Hematopoietic multipotent progenitor cell treated with erythropoietin and hydrocortisone succinate and interleukin-3 and kit ligand, for 15 days (in vitro differentiated cells): ENCODE measurements around the gene PAXX.
A peak's percentile ranks its signal among the peaks of the same experiment; 100 is the strongest.

Experiments used
- DNase-seq: peaks from one replicate; pipeline ENCODE4 v3.0.0-alpha.2; 2015; ENCODE audit warnings: low spot score

The PAXX gene, protein sequence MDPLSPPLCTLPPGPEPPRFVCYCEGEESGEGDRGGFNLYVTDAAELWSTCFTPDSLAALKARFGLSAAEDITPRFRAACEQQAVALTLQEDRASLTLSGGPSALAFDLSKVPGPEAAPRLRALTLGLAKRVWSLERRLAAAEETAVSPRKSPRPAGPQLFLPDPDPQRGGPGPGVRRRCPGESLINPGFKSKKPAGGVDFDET

DNA sequence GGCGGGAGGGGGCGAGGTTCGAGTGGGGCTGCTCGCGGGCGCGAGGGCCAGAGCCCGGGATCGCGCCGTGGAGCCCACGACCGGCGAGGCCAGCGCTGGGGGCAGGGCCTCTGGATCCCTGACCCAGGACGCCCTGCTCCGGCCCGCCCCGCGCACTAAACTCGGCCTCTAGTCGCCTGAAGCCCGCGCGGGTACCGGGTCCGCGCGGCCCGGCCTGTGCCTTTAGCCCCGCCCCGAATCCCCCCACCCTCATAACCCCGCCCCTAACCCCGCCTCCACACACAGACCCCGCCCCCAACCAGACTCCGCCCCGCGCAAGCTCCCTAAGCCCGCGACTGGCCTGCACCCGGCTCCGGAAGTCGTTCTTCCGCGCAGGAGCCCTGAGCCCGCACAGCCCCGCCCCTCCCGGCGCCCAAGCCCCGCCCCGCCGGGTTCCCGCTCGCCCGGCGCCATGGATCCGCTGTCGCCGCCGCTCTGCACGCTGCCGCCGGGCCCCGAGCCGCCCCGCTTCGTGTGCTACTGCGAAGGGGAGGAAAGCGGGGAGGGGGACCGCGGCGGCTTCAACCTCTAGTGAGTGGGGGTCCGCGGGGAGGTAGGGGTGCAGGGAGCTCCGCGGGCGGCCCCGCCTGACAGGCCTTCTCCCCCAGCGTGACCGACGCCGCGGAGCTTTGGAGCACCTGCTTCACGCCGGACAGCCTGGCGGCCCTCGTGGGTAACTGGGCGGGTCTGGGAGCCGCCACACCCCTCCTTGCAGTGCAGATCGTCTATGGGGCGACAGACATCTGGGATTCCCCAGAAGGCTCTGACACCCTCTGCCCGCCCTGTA is at the start of gene PAXX:
Gene PAXX (plus strand): TSS at position 430 of the 826 bp plus-strand sequence. CDS start 22 bp downstream, at position 452.
- peak; percentile 88 for DNase-seq

DNA sequence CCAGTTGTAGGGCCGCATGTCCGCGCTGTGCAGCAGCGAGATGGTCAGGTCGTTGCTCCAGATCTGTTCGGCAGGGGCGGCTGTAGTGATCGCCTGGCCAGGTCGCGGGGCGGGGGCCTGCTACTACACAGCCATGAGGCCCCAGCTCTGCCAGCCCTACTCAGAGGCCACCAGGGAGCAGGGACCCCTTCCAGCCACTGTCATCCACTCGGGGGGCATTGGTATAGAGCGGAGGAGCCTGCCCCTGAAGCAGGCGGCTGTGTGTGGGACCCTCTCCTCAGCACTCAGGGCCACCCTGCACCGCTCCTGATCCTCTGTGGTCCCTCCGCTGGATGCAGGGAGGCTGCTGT is 49.4 kb upstream of the PAXX start:
- no peak for DNase-seq

DNA sequence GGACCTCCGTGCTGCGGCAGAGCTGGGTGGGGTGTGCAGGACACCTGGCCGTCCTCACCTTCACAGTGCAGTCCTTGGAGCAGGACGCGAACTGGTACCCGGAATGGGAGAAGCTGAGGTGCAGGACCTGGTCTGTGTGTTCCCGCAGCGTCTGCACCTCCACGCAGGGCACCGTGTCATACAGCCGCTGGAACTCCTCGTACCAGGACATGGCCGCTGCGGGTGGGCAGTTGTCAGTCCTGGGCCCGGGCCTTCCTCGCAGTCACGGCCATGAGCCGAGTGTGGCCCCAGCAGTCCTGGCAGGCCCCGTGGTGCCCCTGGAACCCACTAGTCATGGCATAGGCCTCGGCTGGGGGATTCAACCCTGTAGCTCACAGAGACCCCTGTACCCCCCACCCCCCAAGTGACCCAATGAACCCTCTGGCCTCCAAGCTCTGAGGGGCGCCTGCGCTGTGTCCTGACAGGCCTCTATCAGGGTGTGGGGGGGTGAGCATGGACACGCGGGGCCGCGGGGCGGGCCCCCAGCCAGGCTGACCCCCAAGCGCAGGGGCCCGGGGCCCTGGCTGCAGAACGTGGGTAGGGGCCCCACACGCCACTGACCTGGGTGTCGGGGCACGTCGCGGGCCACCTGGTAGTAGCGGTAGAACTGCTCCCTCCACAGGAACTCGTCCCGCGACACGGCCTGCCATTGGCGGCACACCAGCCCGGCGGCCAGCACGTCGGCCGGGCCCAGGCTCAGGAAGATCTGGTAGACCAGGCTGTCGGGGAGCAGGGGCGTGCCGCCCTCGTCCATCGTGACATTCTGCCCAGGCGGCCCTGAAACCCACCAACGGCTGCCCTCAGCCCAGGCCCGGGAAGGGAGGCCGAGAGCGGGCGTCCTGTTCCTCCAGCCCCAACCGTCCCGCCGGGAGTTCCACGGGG is 48.7 kb upstream of the PAXX start:
- DNase-seq, result no peak

DNA sequence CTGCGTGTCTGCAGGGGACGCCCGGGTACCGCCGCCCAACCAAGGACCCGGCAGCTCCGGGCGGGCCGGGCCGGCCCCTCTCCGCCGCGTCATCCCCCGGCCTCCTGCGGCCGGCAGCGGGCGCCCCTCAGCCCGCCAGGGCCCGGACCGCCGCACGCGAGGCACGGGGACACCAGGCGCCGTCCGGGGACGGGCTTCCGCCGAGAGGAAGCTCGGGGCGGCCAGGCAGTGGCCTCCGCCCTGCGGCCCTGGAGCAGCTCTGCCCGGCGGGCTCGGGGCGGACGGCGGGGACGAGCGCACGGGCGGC is 48.1 kb upstream of the PAXX start:
- DNase-seq, result no peak

DNA sequence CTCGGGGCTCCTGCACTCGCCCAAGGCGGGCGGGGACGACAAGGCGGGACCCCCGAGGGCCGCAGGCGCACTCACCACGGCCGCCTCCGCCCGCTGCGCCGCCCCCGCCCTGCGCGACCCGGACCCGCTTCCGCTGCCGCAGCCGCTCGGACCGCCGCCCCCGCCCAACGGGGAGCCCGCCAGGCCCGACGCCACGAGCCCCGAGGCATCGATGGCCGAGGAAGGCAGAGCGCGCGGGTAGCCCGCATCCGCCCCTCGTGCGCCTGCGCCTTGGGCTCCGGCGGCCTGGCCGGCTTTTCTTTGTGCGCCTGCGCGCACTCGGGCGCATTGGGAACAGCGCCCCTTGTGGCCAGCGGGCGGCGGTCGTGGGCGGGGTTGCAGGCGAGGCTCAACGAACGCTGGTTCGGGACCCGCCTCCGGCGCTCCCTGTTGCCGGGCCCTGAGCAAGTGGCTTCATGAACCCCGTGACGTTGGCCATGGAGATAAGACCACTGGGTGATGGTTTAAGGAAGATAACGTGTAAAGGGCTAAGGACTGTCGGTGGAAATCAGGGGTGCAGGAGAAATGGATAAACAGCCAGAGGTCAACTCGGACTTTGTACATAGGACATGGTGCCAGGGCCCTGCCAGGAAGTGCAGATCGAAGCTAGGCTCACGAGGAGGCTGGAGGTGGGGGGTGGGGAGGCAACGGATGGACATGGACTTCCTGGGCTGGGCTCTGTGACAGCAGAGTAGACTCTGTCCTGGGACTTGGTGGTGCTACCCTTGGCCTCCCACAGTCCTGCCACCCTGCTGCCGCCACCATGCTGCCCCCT is 47.5 kb upstream of the PAXX start, which contains the start of the genes C8G and FBXW5:
Gene C8G (plus strand): TSS at position 725 of the 814 bp plus-strand sequence. CDS start 78 bp downstream, at position 803.
Gene FBXW5 (minus strand): TSS at position 220 of the 814 bp plus-strand sequence. CDS start 655 bp downstream, outside the sequence.
- DNase-seq, result peak; percentile 97

DNA sequence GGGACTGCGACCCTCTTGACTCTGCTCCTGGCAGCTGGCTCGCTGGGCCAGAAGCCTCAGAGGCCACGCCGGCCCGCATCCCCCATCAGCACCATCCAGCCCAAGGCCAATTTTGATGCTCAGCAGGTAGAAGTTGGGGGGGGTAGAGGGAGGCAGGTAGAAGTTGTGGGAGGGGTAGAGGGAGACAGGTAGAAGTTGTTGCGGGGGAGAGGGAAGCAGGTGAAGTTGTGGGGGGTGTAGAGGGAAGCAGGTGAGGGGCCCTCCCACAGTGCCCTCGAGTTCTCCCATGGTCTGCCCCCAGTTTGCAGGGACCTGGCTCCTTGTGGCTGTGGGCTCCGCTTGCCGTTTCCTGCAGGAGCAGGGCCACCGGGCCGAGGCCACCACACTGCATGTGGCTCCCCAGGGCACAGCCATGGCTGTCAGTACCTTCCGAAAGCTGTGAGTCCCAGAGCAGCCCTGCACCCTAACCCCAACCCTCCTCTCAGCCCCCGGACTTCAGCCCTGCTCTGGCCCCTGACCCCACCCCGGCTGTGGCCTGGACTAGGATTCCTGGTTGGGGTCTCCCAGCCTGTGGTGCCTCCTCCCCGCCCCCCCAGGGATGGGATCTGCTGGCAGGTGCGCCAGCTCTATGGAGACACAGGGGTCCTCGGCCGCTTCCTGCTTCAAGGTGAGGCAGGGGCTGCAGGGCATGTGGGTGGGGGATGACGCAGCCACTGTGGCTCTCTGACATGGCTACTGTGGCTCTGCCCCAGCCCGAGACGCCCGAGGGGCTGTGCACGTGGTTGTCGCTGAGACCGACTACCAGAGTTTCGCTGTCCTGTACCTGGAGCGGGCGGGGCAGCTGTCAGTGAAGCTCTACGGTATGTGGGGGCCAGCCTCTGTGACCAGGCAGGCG is 46.6 kb upstream of the PAXX start:
- no peak for DNase-seq

DNA sequence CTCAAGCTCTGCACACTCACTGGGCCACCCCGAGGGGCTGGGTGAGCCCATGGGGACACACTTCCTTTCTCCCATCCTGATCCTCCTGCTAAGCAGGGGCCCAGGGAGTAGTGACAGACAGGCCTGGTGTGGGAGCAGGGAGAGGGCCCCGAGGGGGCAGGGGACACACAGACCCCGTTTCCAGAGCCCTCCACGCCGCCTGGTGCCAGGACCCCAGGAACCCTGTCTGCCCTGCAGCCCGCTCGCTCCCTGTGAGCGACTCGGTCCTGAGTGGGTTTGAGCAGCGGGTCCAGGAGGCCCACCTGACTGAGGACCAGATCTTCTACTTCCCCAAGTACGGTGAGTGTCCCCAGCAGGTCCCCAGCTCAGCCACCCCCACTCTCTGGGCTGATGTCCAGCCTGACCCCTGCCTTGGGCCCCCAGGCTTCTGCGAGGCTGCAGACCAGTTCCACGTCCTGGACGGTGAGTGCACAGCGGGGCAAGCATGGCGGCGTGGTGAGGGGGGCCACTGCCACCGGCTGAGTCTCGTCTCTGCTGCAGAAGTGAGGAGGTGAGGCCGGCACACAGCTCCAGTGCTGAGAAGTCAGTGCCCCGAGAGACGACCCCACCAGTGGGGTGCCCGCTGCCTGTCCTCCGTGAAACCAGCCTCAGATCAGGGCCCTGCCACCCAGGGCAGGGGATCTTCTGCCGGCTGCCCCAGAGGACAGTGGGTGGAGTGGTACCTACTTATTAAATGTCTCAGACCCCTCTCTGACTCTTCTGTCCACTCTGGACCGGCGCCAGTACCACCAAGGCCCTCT is 45.8 kb upstream of the PAXX start:
- no peak for DNase-seq

DNA sequence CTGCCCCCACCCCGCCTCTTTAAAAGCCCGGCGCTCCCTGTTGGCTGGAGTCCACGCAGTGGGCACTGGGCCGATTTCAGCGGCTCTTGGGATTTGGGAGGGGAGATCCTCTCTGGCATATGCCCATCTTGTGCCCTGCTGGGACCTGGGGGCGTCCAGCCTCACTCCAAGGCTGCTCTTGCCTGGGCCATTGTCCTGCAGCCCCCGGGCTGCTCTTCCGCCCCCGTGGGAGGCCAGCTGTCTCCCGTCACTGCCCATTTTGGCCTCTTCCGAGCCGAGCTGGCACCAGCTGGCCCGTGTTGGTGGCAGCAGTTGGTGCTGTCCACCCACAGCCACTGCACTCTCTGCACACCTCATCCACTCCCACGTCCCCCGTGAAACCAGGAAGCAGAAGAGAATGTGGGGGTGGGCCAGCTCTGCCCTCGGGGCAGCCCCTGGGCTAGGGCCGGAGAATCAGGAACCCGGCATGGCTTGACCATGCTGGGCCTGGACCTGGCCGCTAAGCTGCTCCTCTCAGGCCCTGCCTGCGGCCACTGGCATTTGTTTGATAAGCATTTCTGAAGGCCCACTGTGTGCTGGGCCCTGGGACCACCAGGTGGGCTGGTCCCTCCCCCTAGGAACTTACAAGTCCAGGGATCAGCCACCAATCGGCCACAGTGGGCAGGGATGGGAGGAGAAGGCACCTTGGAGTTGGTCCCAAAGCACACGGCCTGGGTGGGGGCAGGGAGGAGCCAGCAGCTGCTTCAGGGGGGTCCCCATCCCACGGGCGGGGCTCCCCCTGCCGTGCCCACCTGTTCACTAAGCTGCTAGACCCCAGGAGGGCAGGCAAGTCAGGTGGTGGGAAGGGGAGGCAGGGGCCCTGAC is 45.0 kb upstream of the PAXX start:
- DNase-seq, result no peak

DNA sequence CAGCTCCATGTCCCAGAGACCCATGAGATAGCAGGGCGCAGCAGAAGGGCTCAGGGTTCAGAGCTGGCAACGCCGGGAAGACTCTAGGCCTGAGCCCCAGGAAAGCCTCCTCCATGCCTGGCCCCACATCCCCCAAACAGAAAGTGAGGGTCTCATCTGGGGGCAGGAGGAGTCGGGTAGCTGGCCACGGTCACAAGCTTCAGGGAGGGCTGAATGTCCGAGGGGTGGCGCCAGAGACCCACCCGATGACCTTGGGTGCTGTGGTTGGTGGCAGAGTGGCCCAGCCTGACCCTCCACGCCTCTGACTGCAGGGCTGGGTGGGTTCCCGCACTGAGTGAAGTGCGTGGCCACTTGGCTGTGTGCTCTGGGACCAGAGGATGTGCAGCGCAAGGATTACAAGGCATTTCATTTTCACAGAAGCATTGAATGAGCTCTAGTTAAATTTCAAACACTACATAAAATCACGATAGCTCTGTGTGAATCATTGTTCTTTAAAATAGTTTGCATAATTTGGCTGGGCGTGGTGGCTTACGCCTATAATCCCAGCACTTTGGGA is 44.2 kb upstream of the PAXX start:
- no peak for DNase-seq

DNA sequence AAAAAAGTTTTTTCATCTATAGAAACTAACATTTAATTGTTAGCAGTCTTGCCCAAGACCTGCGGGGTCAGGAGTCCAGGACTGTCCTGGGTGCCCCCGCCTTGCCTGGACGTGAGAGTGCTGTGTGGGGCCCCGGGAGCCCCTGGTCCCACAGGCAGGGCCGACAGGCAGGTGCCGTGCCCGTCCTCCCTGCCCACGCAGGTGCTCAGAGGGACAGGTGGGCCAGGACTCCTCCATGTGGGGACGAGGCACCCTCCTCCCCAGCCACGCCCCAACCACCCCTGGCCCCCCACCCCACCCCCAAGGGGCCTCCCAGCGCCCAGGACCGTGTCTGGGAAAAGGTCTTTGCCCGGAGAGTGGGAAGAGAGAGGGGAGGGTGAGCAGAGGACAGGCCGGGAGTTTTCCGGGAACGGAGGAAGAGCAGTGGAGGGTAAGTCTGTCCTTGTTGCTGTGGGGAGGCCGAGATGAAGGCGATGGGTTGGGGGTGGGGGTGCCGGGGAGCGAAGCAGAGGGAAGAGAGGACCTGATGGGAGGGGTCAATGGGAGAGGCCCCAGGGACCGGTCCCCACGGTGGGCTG is 42.9 kb upstream of the PAXX start:
- DNase-seq, result no peak

DNA sequence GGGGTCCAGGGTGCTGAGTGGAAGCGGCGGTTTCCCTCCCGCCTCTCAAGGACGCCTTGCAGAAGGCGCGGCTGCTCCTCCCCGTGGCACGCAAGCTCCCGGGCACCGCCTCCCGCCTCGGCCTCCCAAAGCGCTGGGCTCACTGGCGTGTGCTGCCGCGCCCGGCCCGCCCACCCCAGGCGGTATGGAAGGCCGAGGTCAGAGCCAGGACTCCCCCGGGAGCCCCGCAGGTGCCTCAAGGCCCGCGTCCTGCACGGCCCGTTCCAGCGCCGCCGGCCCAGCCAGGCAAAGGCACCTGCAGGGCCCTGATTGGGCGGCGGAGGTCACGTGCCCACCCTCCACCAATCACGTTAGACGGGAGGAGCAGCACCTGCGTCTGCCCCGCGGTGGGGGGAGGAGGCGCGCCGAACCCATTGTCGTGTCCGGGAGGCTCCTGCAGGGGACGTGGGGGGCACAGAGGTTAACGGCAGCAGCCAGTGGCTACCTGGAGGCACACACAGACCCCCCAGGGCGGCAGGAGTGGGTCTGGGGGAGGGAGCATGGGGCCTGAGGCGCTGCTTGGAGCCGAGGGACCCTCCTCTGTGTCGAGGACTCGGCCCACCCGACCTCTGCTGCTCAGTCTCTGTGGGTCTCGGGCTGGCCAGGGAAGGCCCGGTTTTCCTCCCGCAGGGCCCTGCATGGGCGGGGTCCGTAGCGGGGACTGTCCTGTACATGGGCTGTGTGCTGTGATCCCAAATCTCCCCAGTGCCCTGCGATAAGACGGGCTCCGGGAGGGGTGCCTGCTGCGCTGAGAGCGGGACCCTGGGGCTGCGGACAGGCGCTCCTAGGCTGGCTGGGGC is 42.2 kb upstream of the PAXX start:
- peak; percentile 93 for DNase-seq

DNA sequence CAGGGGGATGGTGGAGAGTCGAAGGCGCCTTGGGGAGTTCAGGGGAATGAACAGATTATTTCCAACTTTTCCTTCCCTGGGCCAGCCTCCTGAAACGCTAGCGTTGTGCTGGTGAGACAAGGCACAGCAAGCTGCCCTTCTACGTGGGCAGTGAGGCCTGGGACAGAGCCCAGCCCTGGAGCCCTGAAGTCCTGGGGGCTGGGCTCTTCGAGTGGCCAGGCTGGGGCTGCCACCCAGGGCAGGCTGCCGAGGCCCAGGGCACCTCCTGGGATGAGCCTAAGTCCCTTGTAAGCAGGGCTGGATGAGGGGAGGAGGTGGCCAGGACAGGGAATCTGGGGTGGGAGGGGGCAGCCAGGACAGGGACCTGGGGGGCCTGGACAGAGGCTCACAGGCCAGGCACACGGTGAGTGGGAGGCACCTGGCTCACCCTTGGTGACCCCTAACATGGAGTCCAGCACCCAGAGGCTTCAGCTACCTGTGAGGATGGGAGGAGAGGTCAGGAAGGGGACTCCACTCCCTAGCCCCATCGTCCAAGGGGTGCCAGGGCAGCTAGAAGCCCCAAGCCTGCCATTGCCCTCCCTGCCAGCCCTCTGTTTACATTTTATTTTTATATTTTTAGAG is 41.5 kb upstream of the PAXX start:
- no peak for DNase-seq

DNA sequence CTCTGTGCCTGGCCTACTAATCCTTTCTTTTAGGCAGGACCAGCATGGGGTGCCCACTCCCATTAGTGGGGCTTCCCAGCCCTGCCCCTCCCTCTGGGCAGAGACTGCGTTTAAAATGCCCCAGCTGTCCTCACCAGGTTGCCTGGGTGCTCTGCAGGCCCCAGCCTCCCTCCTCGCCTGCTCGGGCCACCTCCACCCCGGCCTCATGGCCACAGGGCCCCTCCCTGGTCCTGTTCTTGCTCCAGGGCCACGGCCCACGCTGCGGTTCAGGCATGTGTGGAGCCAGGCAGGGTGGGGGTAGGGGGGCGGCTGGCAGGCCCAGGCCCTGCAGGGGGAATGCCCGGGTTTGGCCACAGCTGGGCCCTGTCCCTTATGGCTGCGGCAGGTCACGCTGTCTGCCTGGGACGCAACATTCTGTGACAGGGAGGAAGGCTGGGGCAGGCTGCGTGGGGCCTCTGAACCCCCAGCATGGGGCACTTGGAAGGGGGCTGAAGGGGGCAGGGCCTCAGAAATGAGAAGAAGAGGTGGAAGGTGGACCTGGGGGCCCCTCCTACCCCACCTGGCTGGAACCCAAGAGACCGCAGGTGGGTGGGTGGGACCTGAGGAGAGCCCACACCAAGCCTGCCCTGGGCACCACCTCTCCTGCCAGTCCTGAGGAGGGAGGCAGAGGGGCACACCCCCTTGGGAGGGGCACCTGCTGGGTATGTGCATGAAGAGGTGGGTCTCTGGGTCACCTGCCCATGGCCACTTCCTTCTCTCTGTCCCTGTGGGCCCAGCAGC is 40.5 kb upstream of the PAXX start, which contains the start of gene LCN12:
Gene LCN12 (plus strand): TSS at position 733 of the 780 bp plus-strand sequence. CDS start 55 bp downstream, outside the sequence.
- DNase-seq, result no peak

DNA sequence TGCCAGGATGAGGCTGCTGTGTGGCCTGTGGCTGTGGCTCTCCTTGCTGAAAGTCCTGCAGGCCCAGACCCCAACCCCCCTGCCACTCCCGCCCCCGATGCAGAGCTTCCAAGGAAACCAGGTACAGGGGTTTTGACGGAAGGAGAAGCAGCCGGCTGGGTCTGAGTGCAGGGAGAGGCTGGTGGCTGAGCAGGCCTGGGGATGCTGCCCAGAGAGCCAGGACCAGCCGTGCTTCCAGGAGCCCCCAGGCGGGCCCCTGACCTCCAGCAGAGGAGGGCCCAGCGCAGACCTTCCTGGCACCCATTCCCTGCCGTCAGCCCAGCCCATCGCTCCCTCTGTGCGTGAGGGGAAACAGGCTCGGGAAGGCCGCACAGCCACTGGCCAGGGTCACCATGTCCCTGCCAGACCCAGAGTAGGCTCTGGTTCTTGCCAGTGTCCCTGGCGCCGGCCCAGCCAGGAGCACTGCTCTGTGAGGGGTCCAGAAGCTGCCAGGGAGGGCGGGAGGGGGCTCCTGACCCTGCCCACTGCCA is 39.8 kb upstream of the PAXX start:
- DNase-seq, result no peak
